ENCODE data around the gene CADPS2. TPM values are rescaled to one million over a fixed set of nuclear protein-coding genes. Genes with fewer than 3 reads are reported as not detected.

Gene CADPS2
- polyA plus RNA-seq, 1 donor (not counting 4 experiments of a cell fraction or from before 2014, with no cell fraction given) = 0.35 TPM

- Histone ChIP-seq H3K79me2 (ENCODE audit: control insufficient read depth, insufficient read depth, low read length) (no peaks in the 10 kb centered on the region), H3K4me2 (ENCODE audit: control insufficient read depth, extremely low read depth, insufficient read depth, low read depth, low read length) (no peak overlapping the region), H2AFZ (ENCODE audit: control insufficient read depth, low read length) (no peak overlapping the region), H4K20me1 (ENCODE audit: control insufficient read depth, extremely low read depth, insufficient read depth, low read length) (peaks cover 4% of the 10 kb centered on the region), H3K4me3 (ENCODE audit: control insufficient read depth in 2 of 3, extremely low read depth in 1 of 3, insufficient read depth in 2 of 3, low read depth in 1 of 3, low read length in 3 of 3) (no peak overlapping the region), H3K36me3 (ENCODE audit: control insufficient read depth in 2 of 2, extremely low read depth in 1 of 2, insufficient read depth in 2 of 2, low read length in 2 of 2) (no peaks in the 10 kb centered on the region), H3K27ac (ENCODE audit: control insufficient read depth, insufficient read depth, low read length) (no peak overlapping the region), H3K4me1 (ENCODE audit: control insufficient read depth, extremely low read depth, insufficient read depth, low read length) (no peaks in the 10 kb centered on the region), H3K9me3 (ENCODE audit: control insufficient read depth, low read depth, low read length) (peaks cover 6% of the 10 kb centered on the region), H3K9ac (ENCODE audit: control insufficient read depth, extremely low read depth, insufficient read depth, low read length) (no peak overlapping the region), H3K27me3 (ENCODE audit: control insufficient read depth, extremely low read depth, insufficient read depth, low read length) (peaks cover 92% of the 10 kb centered on the region), H3K9me1 (ENCODE audit: control insufficient read depth, extremely low read depth, insufficient read depth, low read length) (no peaks in the 10 kb centered on the region)
- FAIRE-seq (no peak), DNase-seq (ENCODE audit: low read depth, low spot score) (no peak)
- dilution Hi-C loops (cut with MboI; ENCODE audit: extremely low pct_ligation_motif_present, low sequenced_read_pairs) = no loop called here
- no peak for TF ChIP-seq CTCF (optimal IDR thresholded peaks at IDR 0.05 in 1 of 3, IDR thresholded peaks at IDR 0.05 in 1 of 3, conservative IDR thresholded peaks at IDR 0.05 in 1 of 3; ENCODE audit: extremely low read depth in 1 of 3, insufficient read depth in 2 of 3, low read length in 3 of 3)
- TF ChIP-seq EZH2 (IDR thresholded peaks at IDR 0.05; ENCODE audit: low read length) = peak; percentile 83
These were observed 582.5 kb downstream of the CADPS2 start for GRCh38 chr7:122303531-122304318.

DNA sequence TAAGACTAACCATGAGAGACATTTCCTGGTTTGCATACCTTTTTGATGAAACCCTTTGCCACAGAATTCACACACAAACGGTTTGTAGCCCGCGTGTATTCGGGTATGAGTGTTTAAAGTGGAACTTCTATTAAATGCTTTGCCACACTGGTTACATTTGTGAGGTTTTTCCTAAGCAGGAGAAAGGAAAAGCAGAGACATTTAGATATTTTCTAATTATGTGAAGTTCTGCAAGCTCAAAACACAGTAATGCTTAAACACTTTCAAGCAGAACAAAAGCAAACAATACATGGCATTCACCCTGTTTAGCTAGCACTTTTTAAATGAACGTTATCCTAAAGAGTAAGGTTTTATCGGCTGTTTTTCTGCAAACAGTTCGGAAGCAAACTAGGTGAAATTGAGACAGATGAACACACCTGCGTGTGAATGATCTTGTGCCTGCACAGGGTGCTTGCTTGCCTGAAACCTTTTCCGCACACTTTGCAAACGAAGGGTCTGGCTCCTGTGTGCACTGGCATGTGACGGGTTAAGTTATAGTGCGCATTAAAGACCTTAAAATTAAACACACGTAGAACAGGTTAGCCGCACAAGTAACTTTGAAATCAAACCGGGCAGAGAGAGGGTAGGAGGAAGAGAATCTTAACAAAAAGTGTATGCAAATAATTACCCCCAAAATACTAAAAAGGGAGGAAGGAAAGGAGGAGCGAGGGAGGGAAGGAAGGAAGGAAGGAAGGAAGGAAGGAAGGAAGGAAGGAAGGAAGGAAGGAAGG, 583.3 kb downstream of the CADPS2 start:
- no peak overlapping the region for H3K4me3 ChIP-seq (ENCODE audit: control insufficient read depth in 2 of 3, extremely low read depth in 1 of 3, insufficient read depth in 2 of 3, low read depth in 1 of 3, low read length in 3 of 3)
- FAIRE-seq (no peak), DNase-seq (ENCODE audit: low read depth, low spot score) (no peak)
- H2AFZ ChIP-seq (ENCODE audit: control insufficient read depth, low read length) = no peak overlapping the region
- no peak overlapping the region for H3K27ac ChIP-seq (ENCODE audit: control insufficient read depth, insufficient read depth, low read length)
- no peaks in the 10 kb centered on the region for H3K4me1 ChIP-seq (ENCODE audit: control insufficient read depth, extremely low read depth, insufficient read depth, low read length)
- no peaks in the 10 kb centered on the region for H3K79me2 ChIP-seq (ENCODE audit: control insufficient read depth, insufficient read depth, low read length)
- H3K9me3 ChIP-seq (ENCODE audit: control insufficient read depth, low read depth, low read length) = peaks cover 6% of the 10 kb centered on the region
- H3K27me3 ChIP-seq (ENCODE audit: control insufficient read depth, extremely low read depth, insufficient read depth, low read length) = peaks cover 88% of the 10 kb centered on the region
- H3K4me2 ChIP-seq (ENCODE audit: control insufficient read depth, extremely low read depth, insufficient read depth, low read depth, low read length) = no peak overlapping the region
- dilution Hi-C loops (cut with MboI; ENCODE audit: extremely low pct_ligation_motif_present, low sequenced_read_pairs) = no loop called here
- H3K9me1 ChIP-seq (ENCODE audit: control insufficient read depth, extremely low read depth, insufficient read depth, low read length) = no peaks in the 10 kb centered on the region
- peaks cover 4% of the 10 kb centered on the region for H4K20me1 ChIP-seq (ENCODE audit: control insufficient read depth, extremely low read depth, insufficient read depth, low read length)
- H3K36me3 ChIP-seq (ENCODE audit: control insufficient read depth in 2 of 2, extremely low read depth in 1 of 2, insufficient read depth in 2 of 2, low read length in 2 of 2) = no peaks in the 10 kb centered on the region
- TF ChIP-seq EZH2 (IDR thresholded peaks at IDR 0.05; ENCODE audit: low read length) (peak; percentile 62), CTCF (optimal IDR thresholded peaks at IDR 0.05 in 1 of 3, IDR thresholded peaks at IDR 0.05 in 1 of 3, conservative IDR thresholded peaks at IDR 0.05 in 1 of 3; ENCODE audit: extremely low read depth in 1 of 3, insufficient read depth in 2 of 3, low read length in 3 of 3) (no peak)
- no peak overlapping the region for H3K9ac ChIP-seq (ENCODE audit: control insufficient read depth, extremely low read depth, insufficient read depth, low read length)

Measured in keratinocyte (primary cell).